Memory B cell (primary cell): ENCODE results near the gene ALK.

ENCODE experiments used
- ATAC-seq: fragments of 150-1000 bp; cut with Tn5 transposase; 2 replicates; pipeline ENCODE4 v1.10.0; 2021; ENCODE audit warnings: low read depth, mild to moderate bottlenecking, moderate library complexity
- DNase-seq, 2 donors: peaks; one replicate each; pipeline ENCODE4 v3.0.0; 2022; ENCODE audit warnings: low spot score in 2 of 2
- H3K27ac Mint-ChIP-seq: one replicate; pipeline ENCODE4 v1.8.0; 2022; ENCODE audit warnings: mild to moderate bottlenecking, moderate library complexity, mixed read lengths
- H3K27me3 Mint-ChIP-seq: one replicate; pipeline ENCODE4 v1.8.0; 2022; ENCODE audit warnings: mixed read lengths
- H3K36me3 Mint-ChIP-seq: one replicate; pipeline ENCODE4 v1.8.0; 2022; ENCODE audit warnings: mild to moderate bottlenecking, mixed read lengths
- H3K4me1 Mint-ChIP-seq: one replicate; pipeline ENCODE4 v1.8.0; 2022; ENCODE audit warnings: mixed read lengths
- H3K4me3 Mint-ChIP-seq: one replicate; pipeline ENCODE4 v1.8.0; 2022; ENCODE audit warnings: mild to moderate bottlenecking, moderate library complexity, mixed read lengths
- H3K9me3 Mint-ChIP-seq: one replicate; pipeline ENCODE4 v1.8.0; 2022; ENCODE audit warnings: mixed read lengths

ALK gene

GRCh38 chr2:29627279-29627711, 294.1 kb downstream of the ALK start:
- Mint-ChIP-seq H3K9me3 (no peaks in the 10 kb centered on the region), H3K27me3 (peaks cover 10% of the 10 kb centered on the region), H3K4me1 (no peaks in the 10 kb centered on the region), H3K27ac (no peak overlapping the region), H3K4me3 (no peak overlapping the region), H3K36me3 (no peaks in the 10 kb centered on the region)
- ATAC-seq (no peak), DNase-seq (no peak)

GRCh38 chr2:29620890-29621289, 300.5 kb downstream of the ALK start:
- H3K36me3 Mint-ChIP-seq: no peaks in the 10 kb centered on the region
- H3K4me1 Mint-ChIP-seq: no peaks in the 10 kb centered on the region
- no peak for ATAC-seq
- no peak overlapping the region for H3K27ac Mint-ChIP-seq
- H3K27me3 Mint-ChIP-seq: peaks cover 8% of the 10 kb centered on the region
- H3K4me3 Mint-ChIP-seq: no peak overlapping the region
- H3K9me3 Mint-ChIP-seq: peaks cover 1% of the 10 kb centered on the region
- DNase-seq: no peak

- Mint-ChIP-seq H3K4me1 (no peaks in the 10 kb centered on the region), H3K36me3 (no peaks in the 10 kb centered on the region), H3K27ac (no peak overlapping the region), H3K4me3 (no peak overlapping the region), H3K9me3 (peaks cover 3% of the 10 kb centered on the region), H3K27me3 (peaks cover 12% of the 10 kb centered on the region)
- no peak for ATAC-seq
- no peak for DNase-seq
Observed at GRCh38 chr2:29619689-29620088, 301.7 kb downstream of the ALK start.

GRCh38 chr2:29618024-29618423, 303.4 kb downstream of the ALK start:
- no peaks in the 10 kb centered on the region for H3K36me3 Mint-ChIP-seq

GRCh38 chr2:29617351-29617750, 304.0 kb downstream of the ALK start:
- H3K36me3 Mint-ChIP-seq: no peaks in the 10 kb centered on the region
- ATAC-seq (no peak), DNase-seq (no peak)
- no peaks in the 10 kb centered on the region for H3K4me1 Mint-ChIP-seq
- peaks cover 3% of the 10 kb centered on the region for H3K9me3 Mint-ChIP-seq
- no peak overlapping the region for H3K4me3 Mint-ChIP-seq
- no peak overlapping the region for H3K27ac Mint-ChIP-seq
- peaks cover 20% of the 10 kb centered on the region for H3K27me3 Mint-ChIP-seq

More at GRCh38 chr2:29618024-29618423, 303.4 kb downstream of the ALK start:
- Mint-ChIP-seq H3K9me3 (peaks cover 3% of the 10 kb centered on the region), H3K27me3 (peaks cover 20% of the 10 kb centered on the region), H3K27ac (no peak overlapping the region), H3K4me3 (no peak overlapping the region), H3K4me1 (no peaks in the 10 kb centered on the region)
- ATAC-seq (no peak), DNase-seq (no peak)

GRCh38 chr2:29616569-29616968, 304.8 kb downstream of the ALK start:
- DNase-seq: no peak
- Mint-ChIP-seq H3K9me3 (peaks cover 3% of the 10 kb centered on the region), H3K36me3 (no peaks in the 10 kb centered on the region), H3K27ac (no peak overlapping the region), H3K4me1 (no peaks in the 10 kb centered on the region), H3K4me3 (no peak overlapping the region), H3K27me3 (peaks cover 20% of the 10 kb centered on the region)
- no peak for ATAC-seq

GRCh38 chr2:29615841-29616240, 305.5 kb downstream of the ALK start:
- no peaks in the 10 kb centered on the region for H3K4me1 Mint-ChIP-seq
- DNase-seq (no peak), ATAC-seq (no peak)
- H3K9me3 Mint-ChIP-seq: peaks cover 3% of the 10 kb centered on the region
- no peak overlapping the region for H3K27ac Mint-ChIP-seq
- no peak overlapping the region for H3K4me3 Mint-ChIP-seq
- no peaks in the 10 kb centered on the region for H3K36me3 Mint-ChIP-seq
- H3K27me3 Mint-ChIP-seq: peaks cover 20% of the 10 kb centered on the region

- Mint-ChIP-seq H3K36me3 (no peaks in the 10 kb centered on the region), H3K4me1 (no peaks in the 10 kb centered on the region), H3K4me3 (no peak overlapping the region), H3K9me3 (peaks cover 2% of the 10 kb centered on the region), H3K27ac (no peak overlapping the region), H3K27me3 (peaks cover 19% of the 10 kb centered on the region)
- DNase-seq (no peak), ATAC-seq (no peak)
Observed at GRCh38 chr2:29615183-29615582, 306.2 kb downstream of the ALK start.

- DNase-seq: no peak
- Mint-ChIP-seq H3K4me3 (no peak overlapping the region), H3K4me1 (no peaks in the 10 kb centered on the region), H3K9me3 (peaks cover 2% of the 10 kb centered on the region), H3K36me3 (no peaks in the 10 kb centered on the region), H3K27me3 (peaks cover 18% of the 10 kb centered on the region), H3K27ac (no peak overlapping the region)
- no peak for ATAC-seq
Observed at GRCh38 chr2:29614295-29614830, 307.0 kb downstream of the ALK start.

GRCh38 chr2:29613792-29614266, 307.6 kb downstream of the ALK start:
- peaks cover 2% of the 10 kb centered on the region for H3K9me3 Mint-ChIP-seq
- peaks cover 17% of the 10 kb centered on the region for H3K27me3 Mint-ChIP-seq
- ATAC-seq (no peak), DNase-seq (no peak)
- H3K36me3 Mint-ChIP-seq: no peaks in the 10 kb centered on the region
- H3K4me1 Mint-ChIP-seq: no peaks in the 10 kb centered on the region
- H3K4me3 Mint-ChIP-seq: no peak overlapping the region
- no peak overlapping the region for H3K27ac Mint-ChIP-seq

- no peak for ATAC-seq
- H3K27me3 Mint-ChIP-seq: peaks cover 15% of the 10 kb centered on the region
- DNase-seq: no peak
- no peaks in the 10 kb centered on the region for H3K36me3 Mint-ChIP-seq
- no peak overlapping the region for H3K4me3 Mint-ChIP-seq
- H3K4me1 Mint-ChIP-seq: no peaks in the 10 kb centered on the region
- peaks cover 2% of the 10 kb centered on the region for H3K9me3 Mint-ChIP-seq
- no peak overlapping the region for H3K27ac Mint-ChIP-seq
Observed at GRCh38 chr2:29613067-29613466, 308.3 kb downstream of the ALK start.

GRCh38 chr2:29612568-29612967, 308.8 kb downstream of the ALK start:
- Mint-ChIP-seq H3K36me3 (no peaks in the 10 kb centered on the region), H3K27me3 (peaks cover 15% of the 10 kb centered on the region), H3K27ac (no peak overlapping the region), H3K4me1 (no peaks in the 10 kb centered on the region), H3K9me3 (peaks cover 2% of the 10 kb centered on the region), H3K4me3 (no peak overlapping the region)
- DNase-seq (no peak), ATAC-seq (no peak)

- Mint-ChIP-seq H3K4me3 (no peak overlapping the region), H3K27me3 (peaks cover 15% of the 10 kb centered on the region), H3K4me1 (no peaks in the 10 kb centered on the region), H3K36me3 (no peaks in the 10 kb centered on the region), H3K9me3 (peaks cover 2% of the 10 kb centered on the region), H3K27ac (no peak overlapping the region)
- no peak for ATAC-seq
- DNase-seq: no peak
Observed at GRCh38 chr2:29611850-29612249, 309.5 kb downstream of the ALK start.

GRCh38 chr2:29611261-29611660, 310.1 kb downstream of the ALK start:
- Mint-ChIP-seq H3K4me1 (no peaks in the 10 kb centered on the region), H3K4me3 (no peak overlapping the region), H3K9me3 (peaks cover 2% of the 10 kb centered on the region), H3K36me3 (no peaks in the 10 kb centered on the region), H3K27ac (no peak overlapping the region), H3K27me3 (peaks cover 14% of the 10 kb centered on the region)
- ATAC-seq (no peak), DNase-seq (no peak)

GRCh38 chr2:29610569-29610968, 310.8 kb downstream of the ALK start:
- H3K9me3 Mint-ChIP-seq: peaks cover 2% of the 10 kb centered on the region
- H3K27ac Mint-ChIP-seq: no peak overlapping the region
- no peak overlapping the region for H3K4me3 Mint-ChIP-seq
- H3K36me3 Mint-ChIP-seq: no peaks in the 10 kb centered on the region
- ATAC-seq (no peak), DNase-seq (no peak)
- H3K27me3 Mint-ChIP-seq: peaks cover 14% of the 10 kb centered on the region
- H3K4me1 Mint-ChIP-seq: no peaks in the 10 kb centered on the region
